A549 (cell line): ENCODE data around the gene PRPS2. TPM values are rescaled to one million over a fixed set of nuclear protein-coding genes. Genes with fewer than 3 reads are reported as not detected.
A peak's percentile ranks its signal among the peaks of the same experiment; 100 is the strongest.

Source experiments
- ATAC-seq, 2 experiments: fragments of 200-7000 bp in 1 of 2; fragments of >200 bp in 1 of 2; cut with Nextera tagmentation in 1 of 2; cut with Tn5 transposase in 1 of 2; 3 replicates each; pipeline versions ENCODE4 v1.8.0 to v1.9.1; 2018 to 2020; ENCODE audit warnings: mild to moderate bottlenecking in 1 of 2, moderate library complexity in 1 of 2
- CTCF ChIA-PET: fragments of 300-600 bp; sonication (Branson Sonifier 250); formaldehyde crosslinking; extraction: SDS; loops from one replicate; lab custom pipeline; 2021; ENCODE audit warnings: antibody characterized with exemption, inconsistent platforms; lab: Yijun Ruan, JAX
- POLR2A ChIA-PET: fragments of 350-600 bp; formaldehyde crosslinking; extraction: SDS; loops from one replicate; lab custom pipeline; 2021; ENCODE audit warnings: antibody characterized with exemption, inconsistent platforms; lab: Yijun Ruan, JAX
- DNase-seq, 2 experiments: peaks; one replicate each; pipeline versions ENCODE4 v3.0.0 to v3.0.0-alpha.2; 2011 to 2016; ENCODE audit warnings: low read depth in 1 of 2, low spot score in 1 of 2
- FAIRE-seq: peaks from 2 replicates; lab custom pipeline; 2011; peaks lifted over from hg19 to GRCh38; lab: Jason Lieb, UNC
- H3K27ac ChIP-seq, 2 experiments: fragments of >200 bp; sonication (Bioruptor Twin); formaldehyde crosslinking; 3 replicates each; pipeline ENCODE4 v1.5.1; 2016 to 2017
- H3K4me1 ChIP-seq: fragments of >200 bp; sonication (Bioruptor Twin); formaldehyde crosslinking; 3 replicates; pipeline ENCODE4 v1.6.1; 2016
- H3K4me2 ChIP-seq: fragments of >200 bp; sonication (Bioruptor Twin); formaldehyde crosslinking; 3 replicates; pipeline ENCODE4 v1.6.1; 2016
- H3K4me3 ChIP-seq: fragments of >200 bp; sonication (Bioruptor Twin); formaldehyde crosslinking; 3 replicates; pipeline ENCODE4 v1.5.1; 2016
- H3K9me3 ChIP-seq: fragments of >200 bp; sonication (Bioruptor Twin); formaldehyde crosslinking; 3 replicates; pipeline ENCODE4 v1.6.1; 2016
- BCL3 ChIP-seq: fragments of >200 bp; sonication (Bioruptor Twin); formaldehyde crosslinking; IDR thresholded peaks from 3 replicates; pipeline ENCODE4 v1.6.1; 2016
- CBX8 ChIP-seq: fragments of 200-600 bp; sonication (generic); IDR thresholded peaks from 2 replicates; pipeline ENCODE4 v1.6.1; 2016
- CHD2 ChIP-seq: fragments of 150-350 bp; IDR thresholded peaks from 2 replicates; pipeline ENCODE4 v1.6.1; 2014; ENCODE audit warnings: low read length; ENCODE audit not compliant: partially characterized antibody
- CTCF ChIP-seq: fragments of >200 bp; sonication (Bioruptor Twin); formaldehyde crosslinking; IDR thresholded peaks from 3 replicates; pipeline ENCODE4 v1.5.1; 2016
- E2F6 ChIP-seq: IDR thresholded peaks from 2 replicates; pipeline ENCODE4 v1.6.1; 2012; ENCODE audit warnings: low read depth, borderline replicate concordance
- EHF ChIP-seq: fragments of 250-450 bp; sonication (Bioruptor Pico); IDR thresholded peaks from 2 replicates; pipeline ENCODE4 v1.5.0; 2020; ENCODE audit warnings: mild to moderate bottlenecking
- EHMT2 ChIP-seq: fragments of 200-600 bp; sonication (generic); IDR thresholded peaks from 2 replicates; pipeline ENCODE4 v1.6.1; 2016; ENCODE audit warnings: antibody characterized with exemption, low read depth, mild to moderate bottlenecking, moderate library complexity
- FOSL2 ChIP-seq, 2 experiments: fragments of 450-650 bp in 1 of 2; fragments of >200 bp in 1 of 2; sonication (Bioruptor Twin) in 1 of 2; formaldehyde crosslinking; IDR thresholded peaks; 2 replicates each; pipeline versions ENCODE4 v1.5.0 to v1.6.1; 2016 to 2020; ENCODE audit warnings: mild to moderate bottlenecking in 1 of 2, moderate library complexity in 1 of 2
- GATA3 ChIP-seq: IDR thresholded peaks from 2 replicates; pipeline ENCODE4 v1.6.1; 2012; ENCODE audit warnings: borderline replicate concordance
- HDAC2 ChIP-seq: fragments of 200-600 bp; sonication (generic); IDR thresholded peaks from 2 replicates; pipeline ENCODE4 v1.6.1; 2016
- HEYL ChIP-seq: fragments of 250-450 bp; sonication (Bioruptor Pico); IDR thresholded peaks from 2 replicates; pipeline ENCODE4 v1.8.0; 2021; ENCODE audit warnings: mild to moderate bottlenecking, moderate library complexity
- HMGXB4 ChIP-seq: fragments of 250-450 bp; sonication (Bioruptor Pico); IDR thresholded peaks from 2 replicates; pipeline ENCODE4 v1.5.0; 2021; ENCODE audit warnings: mild to moderate bottlenecking, moderate library complexity, borderline replicate concordance
- HOXA7 ChIP-seq: fragments of 250-450 bp; sonication (Bioruptor Pico); IDR thresholded peaks from 2 replicates; pipeline ENCODE4 v1.5.0; 2020; ENCODE audit warnings: mild to moderate bottlenecking, moderate library complexity
- HOXB13 ChIP-seq: fragments of 250-450 bp; sonication (Bioruptor Pico); IDR thresholded peaks from 2 replicates; pipeline ENCODE4 v1.5.0; 2020; ENCODE audit warnings: low read depth, mild to moderate bottlenecking, moderate library complexity
- KDM1A ChIP-seq: fragments of 200-600 bp; sonication (generic); IDR thresholded peaks from 2 replicates; pipeline ENCODE4 v1.6.1; 2016; ENCODE audit warnings: low read depth, mild to moderate bottlenecking
- KDM5A ChIP-seq: fragments of 200-600 bp; sonication (generic); IDR thresholded peaks from 2 replicates; pipeline ENCODE4 v1.6.1; 2016; ENCODE audit warnings: antibody characterized with exemption, mild to moderate bottlenecking
- MAFK ChIP-seq: fragments of 450-650 bp; IDR thresholded peaks from 2 replicates; pipeline ENCODE4 v1.6.1; 2014; ENCODE audit not compliant: partially characterized antibody
- MAX ChIP-seq: IDR thresholded peaks from 2 replicates; pipeline ENCODE4 v1.6.1; 2012
- PHF8 ChIP-seq: fragments of 200-600 bp; sonication (generic); IDR thresholded peaks from 2 replicates; pipeline ENCODE4 v1.6.1; 2016; ENCODE audit warnings: low read depth, mild to moderate bottlenecking, antibody characterized with exemption, moderate library complexity, borderline replicate concordance
- POLR2A ChIP-seq: IDR thresholded peaks from 2 replicates; pipeline ENCODE4 v1.6.1; 2012; ENCODE audit warnings: mild to moderate bottlenecking, low read length
- RAD21 ChIP-seq, 2 experiments: fragments of >200 bp in 1 of 2; sonication (Bioruptor Twin) in 1 of 2; formaldehyde crosslinking in 1 of 2; IDR thresholded peaks in 1 of 2; conservative IDR thresholded peaks in 1 of 2; 2 replicates in 1 of 2; 3 replicates in 1 of 2; pipeline ENCODE4 v1.6.1; 2012 to 2018; ENCODE audit warnings: inconsistent platforms in 1 of 2
- REST ChIP-seq: fragments of 200-600 bp; sonication (generic); IDR thresholded peaks from 2 replicates; pipeline ENCODE4 v1.6.1; 2016; ENCODE audit warnings: antibody characterized with exemption, mild to moderate bottlenecking, moderate library complexity
- SMC3 ChIP-seq: fragments of >200 bp; sonication (Bioruptor Twin); formaldehyde crosslinking; IDR thresholded peaks from 3 replicates; pipeline ENCODE4 v1.6.1; 2018; ENCODE audit warnings: inconsistent platforms
- TFCP2L1 ChIP-seq: fragments of 250-450 bp; sonication (Bioruptor Pico); IDR thresholded peaks from 2 replicates; pipeline ENCODE4 v1.5.0; 2021; ENCODE audit warnings: mild to moderate bottlenecking
- WGBS: methylation state at CpG from one replicate; pipeline ENCODE4 v1.1.6; 2017; ENCODE audit errors: missing lambda C conversion rate; 5-methylcytosine and 5-hydroxymethylcytosine counted together
- polyA minus RNA-seq: library from RNA; depleted of rRNA, polyadenylated mRNA; stranded (reverse); fragments of >200 nt; gene quantifications from 2 replicates; pipeline ENCODE4 v1.2.3, GENCODE V29; 2011; rRNA and poly(A)+ RNA removed
- polyA plus RNA-seq, 4 experiments: library from polyadenylated mRNA; depleted of rRNA in 3 of 4; stranded (reverse); fragments of >200 nt; fragmentation: RNase III in 1 of 4; extraction: RNeasy Plus Mini Kit Qiagen cat#74134 plus additional on column Dnase treatment in 1 of 4; gene quantifications; 2 replicates in 3 of 4; 3 replicates in 1 of 4; pipeline ENCODE4 v1.2.3, GENCODE V29; 2011 to 2017

PRPS2 gene
- polyA plus RNA-seq (2011; rRNA removed): 36.4 and 40.3 TPM in 2 replicates
- 39.5 and 47.8 TPM in 2 replicates for polyA plus RNA-seq (2012; cell fraction: cytosol; rRNA removed)
- 40.5 and 54.2 TPM in 2 replicates for polyA plus RNA-seq (2012; cell fraction: nucleus; rRNA removed)
- polyA plus RNA-seq (2017; fragmentation: RNase III; extraction: RNeasy Plus Mini Kit Qiagen cat#74134 plus additional on column Dnase treatment): 49.6 to 51.8 TPM (median 49.9 TPM) in 3 replicates
- 56.8 and 73.7 TPM in 2 replicates for polyA minus RNA-seq

- peak within 1 kb of the TSS; percentile 80 to 99 for H3K27ac ChIP-seq
- TF ChIP-seq SMC3 (no peak), E2F6 (peak; percentile 85), POLR2A (peak; percentile 76), RAD21 (conservative IDR thresholded peaks at IDR 0.05 in 1 of 2, IDR thresholded peaks at IDR 0.05 in 1 of 2) (no peak), HMGXB4 (CRISPR knock-in tag) (no peak), CTCF (no peak), MAFK (no peak), KDM1A (no peak), GATA3 (no peak), HDAC2 (no peak), PHF8 (no peak), EHF (CRISPR knock-in tag) (no peak), HOXA7 (CRISPR knock-in tag) (no peak), TFCP2L1 (CRISPR knock-in tag) (no peak), REST (no peak), BCL3 (no peak), CHD2 (no peak), KDM5A (no peak), FOSL2 (IDR thresholded peaks at IDR 0.05) (no peak), FOSL2 (CRISPR knock-in tag; IDR thresholded peaks at IDR 0.05) (no peak), HEYL (CRISPR knock-in tag) (no peak), EHMT2 (no peak), MAX (peak; percentile 76), HOXB13 (CRISPR knock-in tag) (no peak), CBX8 (no peak)
- H3K4me2 ChIP-seq: peak within 1 kb of the TSS; percentile 86
- no CpG with 5 or more reads among the region's 113 CpGs for WGBS
- DNase-seq (peak; percentile 64 to 76), ATAC-seq (peak; percentile 95 to 96), FAIRE-seq (no peak)
- POLR2A ChIA-PET: interaction anchor here (0.7 kb wide), 1 partner anchor 12 kb away, joined by 5 read pairs; no protein-coding TSS in a partner anchor
- no peaks in the 10 kb centered on the region; the same call in 2 of the 3 replicates for H3K9me3 ChIP-seq
- CTCF ChIA-PET: interaction anchor here (0.6 to 1.2 kb wide), 7 partner anchors 10 to 855 kb away, joined by 3 to 4 read pairs (median 3); no protein-coding TSS in a partner anchor
- H3K4me3 ChIP-seq: peak within 1 kb of the TSS; percentile 81
- H3K4me1 ChIP-seq: peaks cover 6% of the 10 kb centered on the region; the same call in 1 of the 3 replicates
Observed at GRCh38 chrX:12791257-12792228, at the start of gene PRPS2. PRPS2 (plus strand) TSS chrX:12791412; CDS start chrX:12791498, 86 bp downstream.
